ENCODE data around the gene COG5.
A peak's percentile ranks its signal among the peaks of the same experiment; 100 is the strongest.

COG5 gene

DNA sequence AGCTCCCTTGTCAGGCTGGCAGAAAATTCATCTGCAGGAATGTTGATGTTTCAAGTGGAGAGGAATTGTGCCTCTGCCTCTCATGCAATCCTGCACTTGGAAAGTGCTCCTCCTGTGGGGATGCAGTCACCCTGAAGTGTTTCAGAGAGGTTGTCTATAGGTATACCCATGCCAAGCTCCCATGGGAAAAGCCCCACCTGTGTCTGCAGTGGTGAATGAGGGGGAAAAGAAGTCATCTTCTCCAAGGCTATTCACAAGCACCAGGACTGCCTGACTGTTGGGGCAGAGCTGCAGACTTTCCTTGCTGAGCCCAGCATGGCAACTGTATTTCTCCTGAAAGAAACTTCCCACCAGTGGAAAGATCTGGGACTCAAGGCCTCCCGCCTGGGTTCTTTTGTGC is 58.4 kb downstream of the COG5 start:
- no peak for DNase-seq

DNA sequence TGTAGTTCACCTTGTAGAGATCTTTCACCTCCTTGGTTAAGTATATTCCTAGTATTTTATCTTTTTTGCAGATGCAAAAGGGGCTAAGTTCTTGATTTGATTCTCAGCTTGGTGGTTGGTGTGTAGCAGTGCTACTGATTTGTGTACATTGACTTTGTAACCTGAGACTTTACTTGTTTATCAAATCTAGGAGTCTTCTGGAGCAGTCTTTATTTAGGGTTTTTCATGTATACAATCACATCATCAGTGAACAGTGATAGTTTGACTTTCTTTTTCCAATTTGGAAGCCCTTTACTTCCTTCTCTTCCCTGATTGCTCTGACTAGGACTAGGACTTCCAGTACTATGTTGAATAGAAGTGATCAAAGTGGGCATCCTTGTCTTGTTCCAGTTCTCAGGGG is 60.0 kb downstream of the COG5 start:
- no peak for DNase-seq

DNA sequence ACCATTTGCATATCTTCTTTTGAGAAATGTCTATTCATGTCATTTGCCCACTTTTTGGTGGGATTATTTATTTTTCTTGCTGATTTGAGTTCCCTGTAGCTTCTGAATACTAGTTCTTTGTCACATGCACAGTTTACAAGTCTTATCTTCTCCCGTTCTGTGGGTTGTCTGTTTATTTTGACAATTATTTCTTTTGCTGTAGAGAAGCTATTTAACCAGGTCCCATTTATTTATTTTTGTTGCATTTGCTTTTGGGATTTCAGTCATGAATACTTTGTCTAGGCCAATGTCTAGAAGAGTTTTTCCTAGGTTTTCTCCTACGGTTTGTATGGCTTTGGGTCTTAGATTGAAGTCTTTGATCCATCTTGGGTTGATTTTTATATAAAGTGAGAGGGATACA is 60.9 kb downstream of the COG5 start:
- no peak for DNase-seq

DNA sequence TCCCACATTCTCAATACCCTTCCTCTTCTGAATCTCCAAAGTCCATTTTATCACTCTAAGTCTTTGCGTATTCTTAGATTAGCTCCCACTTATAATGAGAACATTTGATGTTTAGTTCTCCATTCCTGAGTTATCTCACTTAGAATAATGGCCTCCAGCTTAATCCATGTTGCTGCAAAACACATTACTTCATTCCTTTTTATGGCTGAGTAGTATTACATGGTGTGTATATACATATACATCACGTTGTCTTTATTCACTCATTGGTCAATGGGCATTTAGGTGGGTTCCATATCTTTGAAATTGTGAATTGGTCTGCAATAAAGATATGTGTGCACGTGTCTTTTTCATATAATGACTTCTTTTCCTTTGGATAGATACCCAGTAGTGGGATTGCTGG is 61.6 kb downstream of the COG5 start:
- no peak for DNase-seq

DNA sequence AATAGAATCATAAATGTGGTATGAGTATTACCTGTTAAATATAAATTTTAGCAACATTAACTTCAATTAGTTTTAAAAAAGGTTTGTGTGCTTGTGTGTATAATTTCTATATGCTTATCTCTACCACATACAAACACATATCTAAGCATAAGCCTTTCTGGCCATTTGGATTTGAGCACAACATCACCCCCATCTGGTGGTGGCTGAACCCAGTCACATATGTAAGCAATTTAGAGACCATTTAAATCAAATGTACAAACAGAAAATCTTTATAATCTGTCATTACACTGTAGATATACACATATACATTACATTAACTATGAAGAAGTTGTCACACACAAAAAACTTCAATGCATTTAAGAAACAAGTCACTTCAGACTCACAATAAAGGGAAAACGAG is 62.1 kb downstream of the COG5 start:
- no peak for DNase-seq

DNA sequence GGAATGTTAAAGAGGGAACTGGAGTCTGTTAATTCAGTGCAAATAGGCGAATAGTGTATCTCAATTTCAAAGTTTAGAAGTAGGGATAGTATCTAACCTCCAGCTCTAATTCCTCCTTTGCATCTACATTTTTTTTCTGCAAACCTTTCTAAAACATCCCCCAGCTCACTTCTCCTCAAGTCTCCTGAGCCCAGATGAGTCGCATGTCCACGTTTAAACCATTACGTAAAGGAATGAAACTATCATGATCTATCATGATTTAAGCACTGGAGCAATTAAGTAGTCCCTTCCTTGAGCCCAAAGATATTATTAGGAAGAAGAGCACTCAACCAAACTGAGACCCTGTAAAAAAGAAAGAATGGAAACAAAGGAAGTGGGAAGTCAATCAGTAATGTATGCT is 64.0 kb downstream of the COG5 start:
- DNase-seq: no peak

DNA sequence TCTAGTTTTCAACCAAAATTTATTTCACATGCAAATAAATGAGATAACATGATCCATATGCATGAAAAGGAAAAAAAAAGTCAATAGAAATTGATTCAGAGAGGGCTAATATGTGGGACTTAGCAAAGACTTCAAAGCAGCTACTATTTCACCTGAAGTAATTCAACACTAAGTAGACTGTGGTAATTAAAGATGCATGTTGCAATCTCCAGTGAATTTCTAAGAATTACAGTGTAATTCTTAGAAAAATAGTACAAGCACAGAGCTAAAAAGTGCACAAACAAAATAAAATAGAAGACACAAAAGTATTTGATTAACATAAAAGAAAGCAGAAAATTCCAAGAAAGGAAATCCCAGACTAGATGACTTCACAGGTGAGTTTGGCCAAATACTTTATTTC is 68.2 kb downstream of the COG5 start:
- DNase-seq: no peak

DNA sequence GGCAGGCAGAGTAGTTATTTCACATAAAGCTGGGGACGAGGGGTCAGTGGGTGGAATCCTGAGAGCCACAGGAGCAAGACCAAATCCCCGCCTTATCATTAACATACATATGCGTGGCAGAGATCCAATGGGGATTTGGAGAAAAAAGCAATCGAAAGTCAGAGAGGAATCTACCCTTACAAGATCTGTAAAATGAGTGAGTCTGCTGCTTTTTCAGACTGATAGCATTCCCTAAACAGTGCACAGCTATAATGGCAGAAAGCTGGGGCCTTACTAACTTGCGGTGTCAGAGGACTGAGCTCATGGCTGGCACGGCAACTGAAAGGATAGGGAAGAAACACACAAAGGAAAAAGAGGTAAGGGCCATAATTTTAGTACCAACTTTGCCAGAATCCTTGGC is 68.8 kb downstream of the COG5 start:
- DNase-seq: no peak

DNA sequence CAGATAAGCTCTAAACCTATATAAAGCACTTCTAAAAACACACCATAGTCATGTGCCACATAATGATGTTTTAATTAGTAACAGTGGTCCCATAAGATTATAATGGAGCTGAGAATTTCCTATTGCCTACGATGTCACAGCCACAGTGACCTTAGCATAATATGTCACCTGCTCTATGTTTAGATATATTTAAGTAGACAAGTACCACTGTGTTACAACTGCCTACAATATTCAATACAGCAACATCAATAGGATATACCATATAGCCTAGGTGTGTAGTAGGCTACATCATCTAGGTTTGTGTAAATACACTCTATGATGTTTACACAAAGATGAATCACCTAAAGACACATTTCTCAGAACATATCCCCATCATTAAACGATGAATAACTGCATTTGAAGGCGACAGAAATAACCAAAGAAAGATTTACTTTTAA is 69.4 kb downstream of the COG5 start:
- no peak for DNase-seq

DNA sequence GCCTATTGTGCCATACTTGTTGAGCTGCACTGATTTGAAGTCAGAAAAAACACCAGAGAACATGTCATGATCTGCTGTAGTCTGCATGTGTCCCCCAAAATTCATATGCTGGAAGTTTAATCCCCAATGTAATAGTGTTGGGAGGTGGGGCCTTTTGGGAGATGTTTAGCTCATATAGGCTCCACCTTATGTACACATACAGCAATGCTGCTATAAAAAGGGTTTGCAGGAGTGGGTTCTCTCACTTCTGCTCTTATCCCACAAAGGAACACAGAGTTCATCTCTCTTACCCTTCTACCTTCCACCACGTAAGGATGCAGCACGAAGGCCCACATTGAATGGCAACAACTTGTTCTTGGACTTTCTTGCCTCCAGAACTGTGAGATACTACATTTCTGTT is 70.8 kb downstream of the COG5 start:
- DNase-seq: no peak

DNA sequence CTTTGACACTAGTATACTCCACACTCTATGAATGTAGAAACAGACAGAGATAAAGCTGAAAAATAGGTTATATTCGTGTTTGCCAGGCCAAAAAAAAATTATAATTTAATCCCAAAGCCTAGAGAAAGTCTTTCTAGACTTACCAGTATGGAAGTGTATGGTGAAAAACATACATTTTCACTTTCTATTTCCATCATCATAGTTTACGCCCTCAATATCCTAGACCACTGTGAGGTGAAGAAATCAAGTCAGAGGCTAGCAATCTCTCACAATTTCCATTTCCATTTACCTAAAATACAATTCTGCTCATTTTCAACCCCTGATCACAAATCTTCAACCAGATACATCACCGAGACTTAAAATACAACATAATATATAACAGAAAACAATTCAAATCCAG is 77.7 kb downstream of the COG5 start:
- DNase-seq: no peak

DNA sequence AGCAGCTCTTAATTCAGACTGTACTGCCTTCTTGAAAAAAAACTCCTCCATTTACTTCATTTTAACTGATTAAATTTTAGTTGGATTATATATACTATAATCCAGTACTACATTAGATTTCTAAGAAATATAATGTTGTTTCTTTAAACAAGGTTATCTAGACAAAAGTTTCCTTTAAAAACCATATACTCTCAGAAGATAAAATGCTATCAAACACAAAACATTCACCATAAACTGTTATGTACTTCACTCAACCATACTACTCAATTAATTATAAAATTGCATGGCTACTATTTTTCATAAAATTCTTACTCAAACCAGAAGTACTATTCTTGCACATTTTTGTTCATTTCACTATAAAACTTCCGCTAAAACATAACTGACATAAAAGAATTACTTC is 81.1 kb downstream of the COG5 start:
- DNase-seq: no peak

DNA sequence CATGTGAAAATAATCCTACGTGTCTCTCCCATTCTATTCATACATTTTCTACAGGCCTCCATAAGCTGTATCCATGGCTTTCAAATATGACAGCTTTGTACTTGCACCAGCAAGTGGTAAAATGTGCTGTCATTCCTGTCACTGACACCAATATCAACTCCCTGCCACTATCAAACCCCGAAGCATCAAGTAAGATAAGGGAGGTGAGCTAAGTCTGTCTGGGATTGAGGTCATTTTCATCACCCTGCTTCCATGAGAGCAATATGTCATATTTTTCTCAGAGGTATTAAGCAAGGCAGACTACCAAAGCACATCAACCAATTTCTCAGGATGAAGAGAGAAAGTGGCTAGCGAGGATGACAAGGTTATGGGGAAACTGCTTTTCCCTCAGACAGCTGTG is 82.8 kb downstream of the COG5 start:
- DNase-seq: no peak

DNA sequence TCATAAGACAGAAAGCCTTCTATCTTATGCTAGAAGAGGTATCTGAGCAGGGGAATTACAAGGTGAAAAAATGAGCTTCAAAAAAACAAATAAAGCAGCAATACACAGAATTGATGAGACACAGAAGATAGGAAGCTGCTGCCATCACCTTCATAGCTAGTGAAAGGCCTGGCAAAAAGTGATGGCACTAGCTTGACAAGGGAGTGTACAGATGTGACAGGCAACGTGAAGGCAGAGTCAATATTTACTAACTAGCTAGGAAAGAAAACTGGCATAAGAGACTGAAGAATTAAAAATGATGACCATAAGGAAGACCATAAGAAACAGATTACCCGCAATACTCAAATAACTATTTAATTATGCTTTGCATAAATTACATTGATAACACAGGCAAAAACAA is 84.4 kb downstream of the COG5 start:
- no peak for DNase-seq

DNA sequence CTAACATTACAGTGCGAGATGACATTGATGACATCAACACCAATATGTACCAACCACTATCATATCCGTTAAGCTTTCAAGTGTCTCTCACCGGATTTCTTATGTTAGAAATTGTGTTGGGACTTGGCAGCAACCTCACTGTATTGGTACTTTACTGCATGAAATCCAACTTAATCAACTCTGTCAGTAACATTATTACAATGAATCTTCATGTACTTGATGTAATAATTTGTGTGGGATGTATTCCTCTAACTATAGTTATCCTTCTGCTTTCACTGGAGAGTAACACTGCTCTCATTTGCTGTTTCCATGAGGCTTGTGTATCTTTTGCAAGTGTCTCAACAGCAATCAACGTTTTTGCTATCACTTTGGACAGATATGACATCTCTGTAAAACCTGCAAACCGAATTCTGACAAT is 89.6 kb downstream of the COG5 start:
- DNase-seq: no peak

DNA sequence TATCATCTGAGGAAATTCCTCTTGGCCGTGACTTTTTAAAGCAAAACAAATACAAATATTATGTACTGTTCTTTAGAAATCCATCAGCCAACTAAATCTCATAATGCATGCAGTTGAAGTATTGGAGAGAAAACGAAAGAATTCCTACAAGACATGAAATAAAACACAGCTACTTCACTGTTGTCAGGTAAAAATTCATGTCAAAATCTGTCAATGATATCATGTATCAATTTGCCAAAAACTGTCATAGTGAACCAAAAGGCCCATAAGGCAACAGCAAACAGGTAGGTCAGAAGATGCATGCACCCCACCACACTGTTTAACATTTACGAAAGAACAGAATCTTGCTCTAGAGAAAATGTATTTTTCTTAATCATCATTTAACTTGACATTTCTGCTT is 91.6 kb downstream of the COG5 start:
- DNase-seq: no peak

DNA sequence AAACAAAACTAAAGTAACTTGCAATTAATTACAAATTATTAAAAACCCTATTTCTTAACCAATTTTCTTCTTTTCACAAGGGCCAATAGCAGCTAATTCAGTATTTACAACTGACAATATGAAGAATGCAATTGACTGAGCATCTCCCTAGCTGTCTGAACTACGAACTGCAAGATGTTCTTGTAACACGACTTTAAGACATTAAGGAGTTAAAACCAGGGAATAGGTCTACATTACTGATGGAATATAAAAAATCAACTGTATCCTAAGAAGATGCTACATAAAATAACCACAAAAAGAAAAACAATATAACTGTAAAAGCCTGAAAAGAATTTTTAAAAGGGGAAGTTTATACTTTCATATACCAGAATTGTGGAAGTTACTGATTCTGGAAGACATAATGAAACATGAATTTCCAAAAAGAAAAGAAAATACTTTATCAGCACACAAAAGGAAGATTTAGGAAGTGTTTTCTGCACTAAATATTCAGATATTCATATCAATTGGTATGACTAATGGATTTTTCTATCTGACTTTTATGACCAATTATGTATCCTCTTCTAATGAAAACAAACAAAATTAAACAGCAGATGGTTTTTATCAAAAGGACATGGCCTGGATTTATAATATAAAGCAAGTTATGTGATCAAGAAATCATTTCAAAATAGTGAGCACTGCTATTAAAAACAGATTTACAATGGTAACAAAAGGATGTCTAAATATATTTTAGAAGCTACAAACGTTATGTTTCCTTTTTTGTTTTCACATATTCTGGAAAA is 92.2 kb downstream of the COG5 start:
- DNase-seq: no peak

DNA sequence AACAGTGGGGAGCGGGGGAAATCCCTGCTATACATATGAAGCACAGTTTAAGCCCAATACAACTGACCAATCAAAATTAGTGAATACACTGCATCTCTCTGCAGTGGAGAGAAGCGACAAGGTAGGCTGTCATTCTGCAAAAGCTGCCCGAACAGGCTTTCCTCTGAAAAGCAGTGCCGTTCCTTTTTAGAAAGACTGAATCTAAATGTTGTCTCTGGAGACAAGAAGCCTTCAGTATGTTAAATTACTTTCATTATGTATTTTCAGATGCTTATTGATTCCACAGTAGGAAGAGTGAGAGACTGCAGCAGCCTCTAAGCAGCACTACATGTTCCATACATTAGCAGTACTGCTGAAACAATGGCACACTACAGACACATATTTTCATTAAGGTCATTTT is 93.8 kb downstream of the COG5 start, which contains the start of gene GPR22:
TSS of gene GPR22 (plus strand) at position 129 of the 400 bp plus-strand sequence. CDS start 4,004 bp downstream, outside the sequence.
- no peak for DNase-seq

DNA sequence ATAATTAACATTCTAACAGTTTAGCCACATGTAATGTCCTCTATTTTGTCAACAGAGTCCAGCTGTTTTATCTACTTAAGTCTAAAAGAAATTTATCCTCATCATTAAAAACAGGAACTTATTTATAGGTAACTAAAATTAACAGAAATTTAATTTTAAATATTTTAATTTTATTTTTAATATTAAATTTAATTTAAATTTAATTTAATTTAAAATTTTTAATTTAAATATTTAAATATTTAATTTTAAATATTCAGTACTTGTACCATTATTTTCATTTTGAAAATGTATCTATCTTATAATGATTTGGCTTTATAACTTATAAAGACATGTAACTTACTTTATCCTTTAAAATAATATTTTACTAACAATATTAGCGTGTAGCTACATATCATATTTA is 94.9 kb downstream of the COG5 start:
- DNase-seq: no peak

DNA sequence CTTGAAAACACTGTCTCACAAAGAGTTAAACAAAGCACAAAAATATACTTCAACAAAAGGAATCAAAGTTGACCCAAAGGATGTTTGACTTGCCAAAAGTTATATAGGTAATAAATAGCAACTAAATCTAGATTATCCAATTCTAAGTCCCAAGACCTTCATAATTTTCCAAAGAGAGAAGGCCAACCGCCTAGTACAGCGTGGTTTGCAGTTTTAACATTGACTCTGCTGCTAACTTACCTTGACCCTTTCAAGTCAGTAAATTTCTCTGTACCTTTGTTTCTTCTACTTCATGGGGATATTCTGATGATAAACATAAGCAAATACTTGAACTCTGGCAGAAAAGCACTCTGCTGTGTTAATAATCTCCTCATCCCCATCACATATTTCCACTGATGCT is 95.7 kb downstream of the COG5 start:
- DNase-seq: no peak

DNA sequence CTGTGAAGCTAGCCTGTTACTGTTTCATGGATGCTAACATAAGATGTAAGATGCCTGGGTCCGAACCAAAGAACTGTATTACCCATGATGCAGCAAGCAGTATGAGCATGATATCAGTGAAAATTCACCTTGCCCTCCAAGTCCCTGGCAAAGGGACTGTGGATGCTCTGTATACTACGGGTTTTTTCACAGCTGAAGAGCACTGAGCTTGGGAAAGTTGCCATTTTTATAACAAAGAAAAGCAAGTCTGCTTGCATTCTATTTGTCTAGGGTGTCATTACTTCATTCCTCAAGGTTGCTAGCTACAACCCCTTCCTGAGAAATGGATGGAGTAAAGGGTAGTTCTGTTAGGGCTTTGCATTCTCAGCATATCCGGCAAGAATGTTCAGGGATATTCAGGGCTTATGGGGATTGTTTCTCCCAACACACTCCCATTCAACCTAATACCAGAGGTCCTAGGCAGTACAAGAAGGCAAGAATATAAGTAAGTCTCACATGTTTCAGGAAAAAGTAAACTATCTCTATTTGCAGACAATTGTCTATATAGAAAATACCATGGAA is 99.0 kb downstream of the COG5 start:
- no peak for DNase-seq

DNA sequence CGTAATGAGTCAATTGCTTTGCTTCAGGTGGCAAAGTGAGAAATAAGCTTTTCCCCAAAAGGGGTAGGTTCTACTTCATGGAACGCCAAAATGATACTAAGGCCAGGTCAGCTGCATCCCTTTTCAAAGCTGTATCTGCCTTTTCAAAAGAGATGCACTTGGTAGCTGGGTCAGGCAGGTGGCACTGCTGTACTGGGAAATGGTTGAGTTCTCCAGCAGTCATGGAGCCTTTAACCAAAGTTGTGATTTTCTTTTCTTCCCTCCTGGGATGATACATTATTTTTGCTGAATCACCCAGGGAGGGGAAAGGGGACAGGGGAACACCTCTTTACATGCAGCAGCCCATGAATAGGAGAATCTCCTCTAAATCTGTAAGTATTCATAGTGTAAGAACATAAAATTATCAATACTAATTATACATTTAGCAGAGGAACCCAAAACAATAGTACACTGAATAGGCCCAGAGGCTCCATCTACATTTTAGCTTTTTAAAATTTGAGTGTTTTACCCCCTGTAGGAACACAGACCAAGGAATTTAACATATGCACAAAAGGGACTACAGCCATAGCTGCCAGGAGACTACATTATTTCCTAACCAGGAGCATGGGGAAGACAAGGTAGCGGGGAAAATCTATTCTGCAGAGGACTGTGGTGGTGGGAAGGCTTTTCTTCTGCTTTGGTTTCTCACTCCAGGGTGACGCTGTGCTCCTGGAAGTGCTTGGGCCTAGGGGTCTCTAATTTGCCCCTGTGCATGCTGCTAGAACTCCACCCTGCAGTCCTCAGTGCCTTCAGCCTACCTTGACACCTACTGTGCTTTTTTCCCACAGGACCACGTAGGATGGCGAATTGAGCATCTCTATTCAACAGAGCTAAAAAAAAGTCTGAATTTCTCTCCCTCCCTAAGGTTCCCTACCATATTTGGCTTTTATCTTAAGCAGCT is 100.3 kb downstream of the COG5 start:
- DNase-seq: peak; percentile 26

DNA sequence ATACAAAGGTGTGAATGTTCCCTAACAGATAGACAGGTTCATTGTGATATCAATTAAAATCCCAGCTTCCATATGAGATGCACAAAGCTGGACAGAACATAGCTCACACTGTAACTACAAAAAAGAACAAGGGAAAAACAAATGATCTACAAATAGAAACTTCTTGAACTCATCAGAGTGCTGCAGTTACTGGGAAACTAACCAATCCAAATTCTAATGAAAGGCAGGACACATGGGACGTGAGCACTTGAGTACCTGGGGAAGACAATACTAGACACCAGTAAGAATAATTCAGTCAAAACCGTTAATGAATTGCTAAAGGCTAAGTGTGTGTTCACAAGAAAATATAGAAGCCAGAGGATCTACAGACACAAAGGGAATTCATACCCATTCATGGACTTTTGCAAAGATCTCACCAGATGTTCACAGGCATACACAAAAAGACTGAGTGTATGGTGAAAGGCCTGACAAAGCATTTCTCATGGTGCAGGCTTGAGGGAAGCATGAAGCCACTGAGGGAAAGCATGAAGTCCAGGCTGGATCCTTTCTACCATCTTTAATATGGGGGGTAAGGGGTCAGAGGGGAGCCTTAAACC is 101.7 kb downstream of the COG5 start:
- no peak for DNase-seq

All from NCI-H2107 (cell line).